GM12878 (cell line): ENCODE results near the gene MIXL1. TPM values are rescaled to one million over a fixed set of nuclear protein-coding genes. Genes with fewer than 3 reads are reported as not detected.

Experiments
- ATAC-seq: fragments of 200-7000 bp; cut with Tn5 transposase; 3 replicates; pipeline ENCODE4 v1.9.1; 2020; ENCODE audit warnings: mild to moderate bottlenecking, moderate library complexity
- BruUV-seq: library from RNA; stranded (reverse); fragments of 400-500 nt; replicated peaks from 2 replicates; lab custom pipeline; 2021; lab: Mats Ljungman, UMichigan
- CTCF ChIA-PET: fragments of 300-600 bp; sonication (Branson Sonifier 250); formaldehyde crosslinking; extraction: SDS; loops from one replicate; lab custom pipeline; 2021; ENCODE audit warnings: inconsistent platforms; lab: Yijun Ruan, JAX
- POLR2A ChIA-PET: fragments of 350-600 bp; formaldehyde crosslinking; extraction: SDS; loops from one replicate; lab custom pipeline; 2021; ENCODE audit warnings: inconsistent platforms; lab: Charles Lee
- RAD21 ChIA-PET: fragments of 300-600 bp; sonication (Branson Sonifier 250); formaldehyde crosslinking; loops from one replicate; lab custom pipeline; 2023; ENCODE audit warnings: antibody characterized with exemption; ENCODE audit not compliant: unreplicated experiment; lab: Charles Lee
- SMC1A ChIA-PET: fragments of 300-600 bp; sonication (Branson Sonifier 250); formaldehyde crosslinking; loops from one replicate; lab custom pipeline; 2023; ENCODE audit not compliant: unreplicated experiment, uncharacterized antibody; lab: Charles Lee
- DNase-seq: peaks from one replicate; pipeline ENCODE4 v3.0.0-alpha.2; 2011; ENCODE audit warnings: low read depth, low spot score
- FAIRE-seq: peaks from 3 replicates; lab custom pipeline; 2011; peaks lifted over from hg19 to GRCh38; lab: Jason Lieb, UNC
- H2AFZ ChIP-seq: 2 replicates; pipeline ENCODE4 v1.6.0; 2011; ENCODE audit warnings: low read depth, low read length, control low read depth; ENCODE audit not compliant: control insufficient read depth
- H3K27ac ChIP-seq: 2 replicates; pipeline ENCODE4 v1.5.1; 2011; ENCODE audit warnings: control low read depth; ENCODE audit not compliant: control insufficient read depth, insufficient read depth
- H3K27me3 ChIP-seq, 2 experiments: replicated peaks in 1 of 2; 2 replicates each; pipeline versions ENCODE4 v1.6.0 to v1.6.1; 2011; ENCODE audit warnings: low read length in 1 of 2; ENCODE audit not compliant: control insufficient read depth in 2 of 2, insufficient read depth in 2 of 2
- H3K36me3 ChIP-seq, 2 experiments: 2 replicates each; pipeline ENCODE4 v1.5.1; 2011; ENCODE audit warnings: low read length in 1 of 2; ENCODE audit not compliant: control insufficient read depth in 2 of 2, insufficient read depth in 2 of 2
- H3K4me1 ChIP-seq: 2 replicates; pipeline ENCODE4 v1.6.1; 2011; ENCODE audit warnings: mild to moderate bottlenecking, low read length, moderate library complexity, mixed read lengths; ENCODE audit not compliant: control insufficient read depth, insufficient read depth
- H3K4me2 ChIP-seq: 2 replicates; pipeline ENCODE4 v1.6.0; 2011; ENCODE audit warnings: control low read depth; ENCODE audit not compliant: control insufficient read depth, insufficient read depth
- H3K4me3 ChIP-seq: fragments of 200-600 bp; sonication (generic); 2 replicates; pipeline ENCODE4 v1.5.1; 2016
- H3K79me2 ChIP-seq: 2 replicates; pipeline ENCODE4 v1.6.0; 2011; ENCODE audit warnings: low read length; ENCODE audit not compliant: control insufficient read depth, insufficient read depth
- H3K9ac ChIP-seq: 2 replicates; pipeline ENCODE4 v1.8.0; 2011; ENCODE audit warnings: low read length, control low read depth, mixed read lengths; ENCODE audit not compliant: control insufficient read depth, insufficient read depth
- H3K9me3 ChIP-seq: replicated peaks from 3 replicates; pipeline ENCODE4 v1.5.1; 2011; ENCODE audit warnings: mild to moderate bottlenecking, low read length; ENCODE audit not compliant: control insufficient read depth, insufficient read depth
- H4K20me1 ChIP-seq: 2 replicates; pipeline ENCODE4 v1.6.0; 2011; ENCODE audit not compliant: control insufficient read depth, insufficient read depth
- CHD1 ChIP-seq: IDR thresholded peaks from 2 replicates; pipeline ENCODE4 v1.6.1; 2012; ENCODE audit warnings: low read depth, low read length, improper control_type of control experiment
- HDAC2 ChIP-seq: fragments of 200-600 bp; sonication (generic); IDR thresholded peaks from 2 replicates; pipeline ENCODE4 v1.6.1; 2017
- NBN ChIP-seq: fragments of 450-650 bp; IDR thresholded peaks from 2 replicates; pipeline ENCODE4 v1.6.1; 2016
- NRF1 ChIP-seq: conservative IDR thresholded peaks from 2 replicates; pipeline ENCODE4 v1.6.1; 2011; ENCODE audit warnings: mild to moderate bottlenecking, low read depth, low read length, improper control_type of control experiment
- PAX8 ChIP-seq: fragments of 450-650 bp; IDR thresholded peaks from 2 replicates; pipeline ENCODE4 v1.6.1; 2017; ENCODE audit warnings: mild to moderate bottlenecking, moderate library complexity
- POU2F2 ChIP-seq: IDR thresholded peaks from 3 replicates; pipeline ENCODE4 v1.6.1; 2011; ENCODE audit warnings: low read depth, mild to moderate bottlenecking, low read length, borderline replicate concordance
- ZNF622 ChIP-seq: fragments of 450-650 bp; IDR thresholded peaks from 2 replicates; pipeline ENCODE4 v1.6.1; 2017; ENCODE audit warnings: mild to moderate bottlenecking, inconsistent platforms
- WGBS: methylation state at CpG from one replicate; pipeline ENCODE4 v1.1.6; 2016; ENCODE audit warnings: low lambda C conversion rate; ENCODE audit not compliant: insufficient replicate concordance, insufficient coverage; ENCODE audit errors: missing lambda C conversion rate; 5-methylcytosine and 5-hydroxymethylcytosine counted together
- in situ Hi-C: fragments of 300-500 bp; cut with MboI; formaldehyde crosslinking; loops from 9 replicates; pipeline ENCODE4 v1.14.3; 2018; ENCODE audit warnings: mixed read lengths
- intact Hi-C: fragments of 100-400 bp; cut with micrococcal nuclease; formaldehyde crosslinking; loops from one replicate; pipeline ENCODE4 v1.14.2; 2022; ENCODE audit not compliant: unreplicated experiment
- polyA plus RNA-seq, 11 experiments: library from polyadenylated mRNA; depleted of rRNA in 4 of 11; unstranded in 6 of 11; stranded (reverse) in 5 of 11; fragments of >200 nt; fragmentation: Nextera tagmentation in 4 of 11; fragmentation: Illumina TruSeq in 1 of 11; extraction: Ambion mirVana in 4 of 11; extraction: Trizol in 1 of 11; gene quantifications; 1 replicate in 1 of 11; 2 replicates in 10 of 11; pipeline versions ENCODE4 v1.2.1 to v1.2.3, GENCODE V29; 2011 to 2016; ENCODE audit warnings: inconsistent platforms in 2 of 11, missing spikeins in 2 of 11, low read depth in 1 of 11
- total RNA-seq, 4 experiments: library from RNA; depleted of rRNA in 3 of 4; stranded (reverse); fragments of >200 nt in 3 of 4; fragmentation: Illumina TruSeq in 1 of 4; extraction: Trizol in 1 of 4; gene quantifications; 2 replicates each; pipeline versions ENCODE4 v1.2.1 to v1.2.3, GENCODE V29; 2013 to 2021
- TF ChIP-seq, protein P1 (sequence below): fragments of 450-650 bp; IDR thresholded peaks from 2 replicates; pipeline ENCODE4 v1.6.1; 2016; ENCODE audit warnings: mild to moderate bottlenecking, moderate library complexity, borderline replicate concordance

The MIXL1 gene
- total and polyA plus RNA-seq, 10 of the 15 experiments (the other 5 are each of a cell fraction or from before 2014, with no cell fraction given), result 0.11 to 0.25 (median 0.20) TPM; not detected in 2

DNA sequence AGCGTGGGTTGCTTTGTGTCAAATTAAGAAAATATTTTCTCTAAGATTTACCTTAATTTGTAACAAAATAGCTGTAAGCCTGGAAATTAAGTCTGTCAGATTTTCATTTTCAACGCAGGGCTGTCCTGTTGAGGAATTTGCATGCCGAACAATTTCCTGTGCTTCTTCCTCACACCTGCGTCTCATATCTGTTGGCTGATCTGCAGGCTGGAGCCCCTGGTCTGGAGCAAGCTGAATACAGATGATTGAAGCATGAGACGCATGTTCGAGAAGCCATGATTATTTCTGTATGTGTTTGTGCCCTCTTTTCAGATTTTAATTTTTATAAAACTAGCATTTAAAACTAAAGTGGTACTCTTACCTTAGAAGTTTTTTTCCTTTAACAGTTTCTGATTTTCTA, 9.8 kb downstream of the MIXL1 start:
- intact Hi-C loops (no loop called here), in situ Hi-C loops (no loop called here)
- no peaks in the 10 kb centered on the region for H3K79me2 ChIP-seq
- H3K27me3 ChIP-seq, result no peaks in the 10 kb centered on the region
- H4K20me1 ChIP-seq, result no peaks in the 10 kb centered on the region
- no peaks in the 10 kb centered on the region for H3K4me1 ChIP-seq
- H3K4me2 ChIP-seq, result no peak overlapping the region
- H2AFZ ChIP-seq, result peak overlapping the region; percentile 12
- no peak overlapping the region for H3K9ac ChIP-seq
- DNase-seq (no peak), FAIRE-seq (peak; percentile 38), ATAC-seq (no peak)
- no TSS peak for BruUV-seq
- TF ChIP-seq NRF1 (no peak), POU2F2 (0 out of 3 replicates have a peak, but pooled peaks have one; percentile 32), PAX8 (no peak), NBN (no peak), HDAC2 (no peak), ZNF622 (no peak), CHD1 (no peak)
- TF ChIP-seq, protein P1, sequence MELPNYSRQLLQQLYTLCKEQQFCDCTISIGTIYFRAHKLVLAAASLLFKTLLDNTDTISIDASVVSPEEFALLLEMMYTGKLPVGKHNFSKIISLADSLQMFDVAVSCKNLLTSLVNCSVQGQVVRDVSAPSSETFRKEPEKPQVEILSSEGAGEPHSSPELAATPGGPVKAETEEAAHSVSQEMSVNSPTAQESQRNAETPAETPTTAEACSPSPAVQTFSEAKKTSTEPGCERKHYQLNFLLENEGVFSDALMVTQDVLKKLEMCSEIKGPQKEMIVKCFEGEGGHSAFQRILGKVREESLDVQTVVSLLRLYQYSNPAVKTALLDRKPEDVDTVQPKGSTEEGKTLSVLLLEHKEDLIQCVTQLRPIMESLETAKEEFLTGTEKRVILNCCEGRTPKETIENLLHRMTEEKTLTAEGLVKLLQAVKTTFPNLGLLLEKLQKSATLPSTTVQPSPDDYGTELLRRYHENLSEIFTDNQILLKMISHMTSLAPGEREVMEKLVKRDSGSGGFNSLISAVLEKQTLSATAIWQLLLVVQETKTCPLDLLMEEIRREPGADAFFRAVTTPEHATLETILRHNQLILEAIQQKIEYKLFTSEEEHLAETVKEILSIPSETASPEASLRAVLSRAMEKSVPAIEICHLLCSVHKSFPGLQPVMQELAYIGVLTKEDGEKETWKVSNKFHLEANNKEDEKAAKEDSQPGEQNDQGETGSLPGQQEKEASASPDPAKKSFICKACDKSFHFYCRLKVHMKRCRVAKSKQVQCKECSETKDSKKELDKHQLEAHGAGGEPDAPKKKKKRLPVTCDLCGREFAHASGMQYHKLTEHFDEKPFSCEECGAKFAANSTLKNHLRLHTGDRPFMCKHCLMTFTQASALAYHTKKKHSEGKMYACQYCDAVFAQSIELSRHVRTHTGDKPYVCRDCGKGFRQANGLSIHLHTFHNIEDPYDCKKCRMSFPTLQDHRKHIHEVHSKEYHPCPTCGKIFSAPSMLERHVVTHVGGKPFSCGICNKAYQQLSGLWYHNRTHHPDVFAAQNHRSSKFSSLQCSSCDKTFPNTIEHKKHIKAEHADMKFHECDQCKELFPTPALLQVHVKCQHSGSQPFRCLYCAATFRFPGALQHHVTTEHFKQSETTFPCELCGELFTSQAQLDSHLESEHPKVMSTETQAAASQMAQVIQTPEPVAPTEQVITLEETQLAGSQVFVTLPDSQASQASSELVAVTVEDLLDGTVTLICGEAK, result no peak
- WGBS, result 11% methylated on average over 6 of the region's 6 CpGs
- no peaks in the 10 kb centered on the region; a peak in 2 of 4 replicates for H3K36me3 ChIP-seq
- RAD21 ChIA-PET, result interaction anchor here (1.5 kb wide), 1 partner anchor 109 kb away, joined by 6 read pairs; no protein-coding TSS in a partner anchor
- SMC1A ChIA-PET, result interaction anchor here (1.2 to 1.7 kb wide), 3 partner anchors 12 to 107 kb away, joined by 3 to 8 read pairs (median 6); no protein-coding TSS in a partner anchor
- POLR2A ChIA-PET, result no interaction called here
- CTCF ChIA-PET, result interaction anchor here (0.9 to 1.3 kb wide), 2 partner anchors 100 to 108 kb away, joined by 3 read pairs; no protein-coding TSS in a partner anchor
- no peak overlapping the region for H3K27ac ChIP-seq
- no peak overlapping the region for H3K4me3 ChIP-seq
- H3K9me3 ChIP-seq, result no peaks in the 10 kb centered on the region
